Measurements from ENCODE around the gene KAT7.

GRCh38 chr17:49819651-49820050 lies 31.2 kb downstream of the KAT7 start:
- TF ChIP-seq CTCF (IDR thresholded peaks at IDR 0.05; ENCODE audit: insufficient read depth, low read length, poor library complexity, severe bottlenecking) (no peak), EZH2phosphoT487 (conservative IDR thresholded peaks at IDR 0.05; ENCODE audit: low read length) (no peak)
